GM19455 (cell line): Measurements from ENCODE around the gene OR52K1.

Experiments used
- ATAC-seq: cut with Tn5 transposase; IDR thresholded peaks from one replicate; pipeline ENCODE4 v1.9.1; 2021; ENCODE audit not compliant: unreplicated experiment

The OR52K1 gene

DNA sequence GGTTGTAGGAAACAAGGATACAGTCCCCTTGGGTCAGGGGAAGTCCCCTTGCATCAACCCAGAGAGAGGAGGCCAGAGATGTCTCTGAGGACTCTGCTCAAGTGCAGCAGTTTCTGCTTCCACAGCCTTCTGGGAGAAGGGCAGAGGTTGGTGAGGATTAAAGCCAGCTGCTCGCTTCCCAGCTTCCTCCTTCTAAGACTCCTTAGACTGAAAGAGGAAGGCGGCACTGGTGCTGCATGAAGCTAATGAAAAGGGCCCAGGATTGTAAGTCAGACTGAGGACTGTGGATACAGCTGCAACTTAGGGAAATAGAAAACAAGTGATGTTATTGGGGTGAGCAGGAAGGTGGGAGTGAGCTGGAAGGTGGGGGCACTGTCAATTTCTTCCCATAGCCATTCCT lies at the start of gene OR52K1:
Gene OR52K1 (plus strand): TSS at position 202 of the 400 bp plus-strand sequence. CDS start 6,255 bp downstream, outside the sequence.
- no peak for ATAC-seq

DNA sequence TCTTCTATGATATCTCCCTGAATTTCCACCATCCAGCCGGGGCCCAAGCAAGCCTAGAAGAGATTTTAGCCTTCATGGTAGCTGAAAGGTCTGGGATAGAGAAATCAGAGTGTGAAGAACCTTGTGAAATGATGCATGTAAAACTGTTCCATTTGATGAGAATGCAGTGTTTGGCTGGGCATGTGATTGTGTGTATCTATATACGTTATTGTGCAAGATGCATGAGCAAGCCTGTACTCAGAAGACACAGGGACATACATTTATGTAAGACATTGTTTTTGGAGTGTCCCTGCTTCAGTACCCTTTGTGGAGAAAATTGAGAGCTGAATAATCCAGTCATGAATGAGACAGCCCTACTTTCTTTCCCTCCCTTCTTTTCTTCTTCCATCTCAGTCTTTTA lies 48.6 kb upstream of the OR52K1 start:
- ATAC-seq = no peak

DNA sequence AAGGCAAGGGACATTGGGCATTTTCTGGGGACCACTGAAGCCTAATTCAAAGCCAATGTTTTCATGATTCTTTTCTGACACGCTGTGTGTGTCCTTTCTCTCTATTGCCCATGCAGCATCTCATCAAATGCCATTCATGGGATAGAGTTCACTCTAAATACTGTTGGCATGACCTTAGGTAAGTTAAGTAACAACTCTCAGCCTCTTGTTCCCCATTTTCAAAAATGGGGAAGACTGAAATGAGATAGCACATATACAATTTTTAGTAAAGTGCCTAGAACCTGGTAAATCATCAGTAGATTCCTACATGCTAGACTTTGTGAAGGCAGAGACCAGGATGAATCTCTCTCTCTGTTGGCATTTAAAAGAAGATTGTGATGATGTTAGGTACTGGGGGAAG lies 46.0 kb upstream of the OR52K1 start:
- no peak for ATAC-seq

DNA sequence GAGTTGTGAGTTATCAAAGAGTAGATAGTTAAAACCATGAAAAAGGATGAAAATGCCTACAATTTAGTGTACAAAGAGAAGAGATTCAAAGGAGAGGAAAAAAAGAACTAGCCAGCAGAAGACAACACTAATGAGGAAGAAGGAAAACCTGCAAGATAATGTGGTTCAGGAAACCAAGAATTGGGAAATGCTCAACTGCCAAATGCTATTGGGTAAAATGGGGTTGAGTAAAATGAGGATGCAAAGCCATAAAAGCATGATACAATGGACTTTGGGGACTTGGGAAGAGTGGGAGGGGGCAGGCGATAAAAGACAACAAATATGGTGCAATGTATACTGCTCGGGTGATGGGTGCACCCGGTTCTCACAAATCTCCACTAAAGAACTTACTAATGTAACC lies 40.9 kb upstream of the OR52K1 start:
- no peak for ATAC-seq

DNA sequence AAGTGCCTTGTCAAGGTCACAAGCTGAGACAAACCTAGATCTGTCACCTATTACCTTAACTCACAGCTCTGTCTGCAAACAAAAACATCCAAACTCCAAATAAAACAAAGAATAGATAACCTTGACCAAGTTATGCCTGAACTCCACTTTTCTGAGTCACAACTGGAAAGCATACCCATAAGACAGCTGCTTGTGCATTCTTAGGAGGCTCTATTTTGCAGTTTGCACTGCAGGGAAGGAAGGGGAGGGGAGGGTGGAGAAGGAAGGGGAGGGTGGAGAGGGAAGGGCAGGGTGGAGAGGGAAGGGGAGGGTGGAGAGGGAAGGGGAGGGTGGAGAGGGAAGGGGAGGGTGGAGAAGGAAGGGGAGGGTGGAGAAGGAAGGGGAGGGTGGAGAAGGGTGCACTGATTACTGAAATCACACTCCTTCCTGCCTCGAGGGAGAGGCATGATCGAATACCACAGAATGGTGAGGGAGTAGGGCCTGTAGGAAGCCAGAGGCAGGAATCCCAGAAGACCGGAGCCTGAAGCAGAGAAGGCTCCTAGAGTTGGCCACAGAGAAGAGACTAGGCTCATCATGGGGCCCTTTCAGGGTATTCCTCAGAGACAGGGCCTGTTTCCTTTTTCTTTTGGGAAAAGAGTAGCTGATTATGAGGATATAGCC lies 39.1 kb upstream of the OR52K1 start:
- no peak for ATAC-seq

DNA sequence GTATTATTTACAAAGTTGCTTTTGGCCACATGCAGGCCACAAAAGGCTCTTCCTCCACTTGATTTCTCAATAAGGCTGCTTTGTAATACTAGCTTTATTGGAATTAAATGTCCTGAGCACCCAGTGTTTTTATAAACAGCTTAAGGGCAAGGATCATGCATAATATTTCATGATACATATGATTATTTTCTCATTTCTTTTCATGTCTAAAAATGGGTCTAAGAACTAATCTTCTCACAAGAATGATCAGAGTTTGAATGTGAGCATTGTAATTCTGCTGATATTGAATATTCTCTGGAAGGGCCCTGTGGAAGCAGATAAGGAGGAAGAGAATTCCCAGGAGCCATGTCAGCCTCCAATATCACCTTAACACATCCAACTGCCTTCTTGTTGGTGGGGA lies 33.5 kb upstream of the OR52K1 start, which contains the start of gene OR52K2:
Gene OR52K2 (plus strand): TSS at position 301 of the 400 bp plus-strand sequence. CDS start 45 bp downstream, at position 346.
- ATAC-seq = no peak

DNA sequence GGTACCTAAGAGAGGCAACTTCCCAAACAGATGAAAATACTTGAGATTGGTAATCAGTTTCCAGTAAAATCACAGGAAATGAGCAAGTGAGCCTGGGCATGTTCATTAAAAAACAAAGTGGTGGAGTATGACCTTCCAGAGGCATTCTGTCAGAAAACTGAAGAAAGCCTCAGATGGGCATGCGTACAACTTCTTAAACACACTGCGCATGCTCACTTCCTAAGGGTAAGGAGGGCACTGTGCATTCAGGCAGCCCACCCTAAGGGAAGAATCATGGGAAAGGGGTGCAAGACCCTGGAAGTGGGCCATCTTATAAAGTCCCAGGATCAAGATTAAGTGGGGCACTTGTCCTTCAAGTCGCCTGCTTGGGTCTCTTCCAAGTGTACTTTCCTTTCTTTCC lies 29.3 kb upstream of the OR52K1 start:
- ATAC-seq = no peak

DNA sequence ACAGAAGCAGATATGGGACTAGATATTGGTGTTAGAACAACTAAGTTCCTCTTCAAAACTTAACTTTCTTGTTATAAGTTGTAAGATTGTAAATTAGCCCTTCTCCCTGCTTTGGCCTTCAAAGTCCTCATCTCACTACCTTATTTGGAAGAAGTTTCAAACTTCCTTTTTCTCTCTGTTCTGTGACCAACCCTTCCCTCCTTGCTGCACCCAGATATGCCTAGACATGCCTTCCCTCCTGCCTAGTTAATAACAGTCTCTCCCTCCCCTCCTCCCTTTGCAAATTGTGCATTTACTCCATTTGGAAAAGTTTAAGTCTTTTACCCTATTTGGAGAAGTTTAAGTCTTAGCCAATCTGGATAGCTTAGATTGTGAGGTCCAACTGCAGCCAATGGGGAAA lies 28.4 kb upstream of the OR52K1 start:
- no peak for ATAC-seq

DNA sequence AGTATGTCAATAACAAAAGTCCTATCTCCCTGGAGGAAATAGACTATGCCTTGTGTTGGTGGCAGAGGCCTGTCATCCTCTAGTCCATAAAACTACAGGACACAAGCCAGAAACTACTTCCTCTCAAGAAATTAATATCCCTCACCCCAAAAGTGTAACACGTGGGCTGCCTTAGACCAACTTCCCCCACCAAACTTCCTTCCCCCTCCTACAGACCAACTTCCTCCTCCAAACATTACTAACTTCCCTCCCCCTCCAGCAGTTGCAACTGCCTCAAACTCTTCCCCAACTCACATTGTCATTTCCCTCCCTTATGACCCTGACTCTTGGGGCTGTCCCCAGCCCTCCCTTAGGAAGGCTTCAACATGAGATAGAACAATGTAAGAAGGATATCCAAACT lies 27.0 kb upstream of the OR52K1 start:
- ATAC-seq = no peak

DNA sequence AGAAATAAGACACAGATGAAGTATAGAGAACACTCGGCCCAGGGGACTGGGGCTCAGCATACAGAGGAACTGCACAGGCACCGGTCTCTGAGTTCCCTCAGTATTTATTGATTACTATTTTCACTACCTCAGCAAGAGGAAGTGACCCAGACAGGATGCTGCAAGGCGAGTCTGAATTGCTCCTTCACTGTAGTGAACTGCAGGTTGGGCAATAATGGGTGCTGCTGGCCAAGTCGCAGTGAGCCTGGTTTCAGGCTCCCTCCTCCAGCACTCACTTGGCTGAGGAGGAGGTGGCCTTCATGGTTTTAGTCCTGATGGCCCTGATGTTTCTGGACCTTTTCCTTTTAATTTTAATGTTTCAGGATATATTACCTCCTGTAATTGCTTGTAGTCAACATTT lies 22.9 kb upstream of the OR52K1 start:
- ATAC-seq = peak; percentile 84

DNA sequence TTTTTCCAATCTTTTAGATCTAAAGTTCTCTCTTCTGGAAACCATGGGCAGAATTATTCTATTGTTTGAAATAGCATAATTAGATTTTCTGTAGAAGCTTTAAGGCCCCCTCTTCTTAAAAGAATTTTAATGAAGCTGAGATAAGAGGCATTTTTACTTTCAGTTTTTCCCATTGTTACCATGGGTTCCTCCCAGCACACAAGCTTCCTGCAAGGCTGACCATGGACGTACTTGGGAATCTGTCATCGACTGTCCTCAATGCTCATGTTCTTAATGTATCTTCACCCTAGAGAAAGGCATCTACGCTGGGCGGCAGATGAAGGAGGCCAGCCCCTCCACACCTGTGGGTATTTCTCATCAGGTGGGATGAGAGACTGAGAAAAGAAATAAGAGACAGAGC lies 22.3 kb upstream of the OR52K1 start:
- no peak for ATAC-seq

DNA sequence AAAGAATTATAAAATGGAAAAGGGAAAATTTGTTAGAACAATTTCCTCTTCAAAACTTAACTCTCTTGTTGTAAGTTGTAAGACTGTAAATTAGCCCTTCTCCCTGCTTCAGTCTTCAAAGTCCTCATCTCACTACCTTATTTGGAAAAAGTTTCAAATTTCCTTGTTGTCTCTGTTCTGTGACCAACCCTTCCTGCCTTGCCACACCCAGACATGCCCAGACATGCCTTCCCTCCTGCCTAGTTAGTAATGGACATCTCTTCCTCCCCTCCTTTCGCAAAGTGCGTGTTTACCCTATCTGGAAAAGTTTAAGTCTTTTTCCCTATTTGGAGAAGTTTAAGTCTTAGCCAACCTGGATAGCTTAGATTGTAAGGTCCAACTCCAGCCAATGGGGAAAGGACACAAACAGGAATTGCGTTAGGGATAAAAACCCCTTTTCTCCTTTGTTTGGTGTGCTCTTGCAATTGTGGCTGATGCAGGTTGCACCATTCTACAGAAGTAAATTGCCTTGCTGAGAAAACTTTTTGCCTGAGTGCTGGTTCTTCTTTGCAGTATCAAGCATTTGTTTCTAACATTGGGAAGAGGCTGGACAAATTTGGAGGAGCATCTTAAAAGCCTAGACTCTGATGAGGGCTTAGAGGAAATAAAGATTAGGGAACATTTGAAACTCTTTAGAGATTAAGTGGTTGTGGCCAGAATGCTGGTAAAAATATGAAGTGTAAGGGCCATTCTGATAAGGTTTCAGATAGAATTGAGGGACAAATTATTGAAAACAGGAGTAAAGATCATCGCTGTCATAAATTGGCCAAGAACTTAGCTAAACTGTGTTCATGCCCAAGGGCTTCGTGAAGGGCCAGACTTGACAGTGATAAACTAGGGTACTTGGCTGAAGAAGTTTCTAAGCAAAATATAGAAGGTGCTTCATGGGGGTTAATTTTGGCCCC lies 18.0 kb upstream of the OR52K1 start:
- ATAC-seq = no peak

DNA sequence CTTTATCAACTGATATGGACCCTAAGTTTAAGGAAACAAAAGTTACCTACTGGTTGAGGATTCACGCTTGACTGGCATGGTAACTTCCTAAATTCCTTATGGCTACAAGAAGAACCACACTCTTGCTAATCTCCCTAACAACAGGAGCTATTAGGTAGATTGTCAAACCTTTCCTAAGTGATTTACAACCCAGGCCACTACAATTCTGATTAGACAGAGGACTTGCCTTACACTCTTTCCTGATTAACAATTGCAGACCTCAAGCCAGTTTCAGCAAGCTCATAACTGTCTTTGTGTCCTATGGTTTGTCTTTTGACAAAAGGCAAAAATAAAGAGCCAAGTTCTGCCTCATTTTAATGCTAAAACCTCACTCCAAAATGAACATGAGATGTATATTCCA lies 17.0 kb upstream of the OR52K1 start:
- no peak for ATAC-seq

DNA sequence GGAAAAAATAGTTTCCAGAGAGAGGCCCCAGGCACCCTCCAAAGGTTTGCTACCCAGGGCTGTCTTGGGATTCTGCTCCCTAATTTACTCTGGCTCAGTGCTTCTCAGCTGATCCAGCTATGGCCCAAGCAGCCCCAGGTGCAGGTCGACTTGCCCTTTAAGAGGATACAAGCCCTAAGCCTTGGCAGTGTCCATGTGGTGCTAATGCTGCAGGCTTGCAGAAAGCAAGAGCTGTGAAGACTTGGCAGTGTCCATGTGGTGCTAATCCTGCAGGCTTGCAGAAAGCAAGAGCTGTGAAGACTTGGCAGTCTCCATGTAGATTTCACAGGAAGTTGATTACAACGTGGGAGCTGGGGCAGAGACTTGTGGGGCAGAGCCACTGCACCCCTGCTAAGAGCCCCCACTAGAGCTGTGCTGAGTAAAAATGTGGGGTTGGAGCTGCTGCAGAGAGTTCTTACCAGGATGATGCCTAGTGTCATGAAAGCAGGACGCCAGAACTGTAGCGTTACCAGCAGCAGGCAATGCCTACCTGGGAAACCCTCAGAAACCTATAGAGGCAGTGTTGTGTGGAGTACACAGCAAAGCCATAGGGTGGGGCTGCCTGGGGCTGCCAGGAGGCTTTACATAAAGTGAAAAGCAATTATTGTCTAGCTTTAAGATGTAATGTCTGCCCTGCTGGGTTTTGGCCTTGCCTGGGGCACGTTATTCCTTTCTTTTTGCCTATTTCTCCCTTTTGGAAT lies 16.1 kb upstream of the OR52K1 start:
- no peak for ATAC-seq

DNA sequence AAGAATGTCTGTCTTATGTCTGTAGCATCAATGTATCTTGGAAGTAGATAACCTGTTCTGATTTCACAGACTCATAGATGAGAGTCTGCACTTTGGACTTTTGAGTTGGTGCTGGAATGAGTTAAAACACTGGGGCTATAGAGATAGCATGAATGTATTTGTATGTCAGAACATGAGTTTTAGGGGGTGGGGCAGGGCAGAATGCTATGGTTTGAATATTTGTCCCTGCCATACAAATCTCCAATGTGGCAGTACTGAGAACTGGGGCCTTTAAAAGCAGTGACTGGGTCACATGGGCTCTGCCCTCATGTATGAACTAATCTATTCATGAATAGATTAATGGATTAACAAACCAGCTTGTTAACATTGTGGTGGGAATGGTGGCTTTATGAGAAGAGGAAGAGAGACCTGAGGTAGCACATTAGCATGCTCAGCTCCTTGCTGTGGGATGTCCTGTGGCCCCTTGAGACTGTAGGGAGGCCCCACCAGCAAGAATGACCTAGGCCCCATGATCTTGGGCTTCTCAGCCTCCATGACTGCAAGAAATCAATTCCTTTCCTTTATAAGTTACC lies 15.5 kb upstream of the OR52K1 start:
- ATAC-seq = no peak

DNA sequence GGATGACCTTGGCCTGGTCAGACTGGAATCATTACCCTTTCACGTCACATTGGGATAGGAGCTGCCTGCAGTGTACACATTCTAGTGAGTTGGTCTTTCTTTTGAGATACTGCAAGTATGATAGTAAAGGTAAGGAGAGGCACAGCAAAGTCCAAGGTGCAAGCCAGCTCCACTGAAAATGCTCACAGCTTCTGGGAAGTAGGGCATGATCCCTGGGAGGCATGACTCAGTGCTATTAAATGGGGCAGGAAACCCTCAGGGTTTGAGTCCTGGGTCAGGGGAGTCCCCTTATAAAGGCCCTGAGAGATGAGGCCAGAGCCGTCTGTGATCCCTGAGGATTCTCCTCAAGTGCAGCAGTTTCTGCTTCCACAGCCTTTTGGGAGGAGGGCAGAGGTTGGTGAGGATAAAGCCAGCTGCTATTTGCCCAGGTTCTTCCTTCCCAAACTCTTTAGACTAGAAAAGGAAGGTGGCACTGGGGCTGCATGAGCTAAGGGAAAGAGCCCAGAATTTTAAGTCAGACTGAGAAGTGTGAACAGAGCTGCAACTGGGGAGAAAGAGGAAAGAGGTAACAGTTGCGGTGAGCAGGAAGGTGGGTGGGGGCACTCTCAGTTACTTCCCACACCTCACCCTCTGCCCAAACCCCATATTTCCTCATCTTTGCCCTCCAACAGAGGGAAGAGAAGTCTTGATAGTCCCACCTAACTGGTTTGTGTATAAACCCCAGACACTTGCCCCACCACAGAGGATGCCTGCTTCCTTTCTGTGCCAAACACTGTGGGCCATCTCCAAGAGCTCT lies 14.4 kb upstream of the OR52K1 start:
- no peak for ATAC-seq

DNA sequence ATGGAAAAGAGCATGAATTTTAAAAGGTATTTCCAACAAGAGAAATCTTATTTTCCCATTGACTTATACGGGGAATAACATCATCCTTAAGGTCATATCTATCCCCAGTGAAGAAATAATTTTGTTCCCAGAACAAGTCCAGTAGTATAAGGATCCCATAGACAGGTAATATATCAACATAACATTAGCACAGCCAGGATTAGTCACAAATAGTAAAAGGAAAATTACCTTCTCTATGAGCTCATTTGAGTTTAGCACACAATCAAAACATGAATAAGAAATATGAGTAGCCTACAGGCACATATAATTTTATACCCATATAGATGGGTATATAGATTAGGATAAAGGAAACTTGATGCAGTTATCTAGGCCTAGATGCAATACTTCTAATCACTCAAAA lies 2.8 kb upstream of the OR52K1 start:
- no peak for ATAC-seq

DNA sequence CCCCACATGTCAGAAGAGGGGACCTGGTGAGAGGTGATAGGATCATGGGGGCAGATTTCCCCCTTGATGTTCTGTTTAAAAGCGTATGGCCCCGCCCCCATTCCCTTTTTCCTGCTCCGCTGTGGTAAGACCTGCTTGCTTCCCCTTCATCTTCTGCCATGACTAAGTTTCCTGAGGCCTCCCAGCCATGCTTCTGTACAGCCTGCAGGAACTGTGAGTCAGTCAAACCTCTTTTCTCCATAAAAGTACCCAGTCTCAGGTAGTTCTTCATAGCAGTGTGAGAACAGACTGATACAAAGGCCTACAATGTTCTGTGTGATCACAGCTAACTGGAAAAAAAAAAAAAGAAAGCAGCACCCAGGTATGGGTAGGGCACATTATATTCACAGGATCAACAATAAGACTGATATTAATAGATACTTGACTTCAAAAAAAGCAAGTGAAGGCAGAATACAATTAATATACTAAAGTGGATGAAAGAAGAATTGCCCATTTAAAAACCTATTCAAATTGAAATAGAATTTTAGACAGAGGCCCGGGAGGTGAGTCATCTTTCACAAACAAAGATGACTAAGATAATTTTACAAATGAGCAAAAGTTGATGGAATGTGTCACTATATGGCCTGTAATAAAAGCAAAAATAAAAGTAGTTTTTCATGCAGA lies 1.7 kb upstream of the OR52K1 start:
- ATAC-seq = no peak

DNA sequence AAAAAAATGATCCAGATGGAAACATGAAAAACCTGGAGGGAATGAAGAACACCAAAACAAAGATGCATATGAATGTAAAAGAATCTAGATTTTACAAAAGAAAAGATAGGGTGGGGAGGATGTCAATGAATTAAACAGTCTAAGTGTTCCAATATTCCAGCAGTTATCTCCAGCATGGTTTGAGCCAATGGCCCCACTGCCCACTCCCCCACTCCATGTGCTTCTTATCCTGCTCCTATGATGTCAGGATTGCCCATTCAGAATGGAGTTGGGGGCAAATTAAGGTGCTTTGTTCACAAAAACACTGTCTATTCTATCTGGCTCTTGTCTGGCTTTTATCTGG lies 1.2 kb upstream of the OR52K1 start:
- ATAC-seq = no peak

DNA sequence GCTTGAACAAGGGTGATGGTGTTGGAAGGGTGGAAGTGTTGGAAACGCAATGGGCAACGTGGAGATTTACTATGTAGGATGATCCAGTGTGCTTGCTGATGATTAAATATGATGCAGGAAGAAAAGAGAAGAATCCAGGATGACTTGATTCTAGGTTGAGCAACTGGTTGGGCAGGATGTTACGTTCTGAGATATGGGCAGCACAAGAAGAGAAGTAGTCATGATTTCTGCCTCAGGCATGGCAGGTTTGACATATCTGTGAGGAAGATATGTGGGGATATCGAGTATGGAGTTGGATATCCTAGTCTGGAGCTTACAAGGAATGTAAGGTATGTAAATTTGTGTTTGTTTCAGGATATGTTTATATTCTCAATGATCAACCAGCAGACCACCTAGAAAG lies 1.9 kb downstream of the OR52K1 start:
- no peak for ATAC-seq
